M059J (cell line): ENCODE measurements around the gene GTF2A1L. TPM values are rescaled to one million over a fixed set of nuclear protein-coding genes. Genes with fewer than 3 reads are reported as not detected.
"Not testable (repeated sequence)": the region's sequence is repeated elsewhere in the genome, so short reads cannot be mapped to it uniquely, and the experiment has no call there.

Source experiments
- DNase-seq: peaks from one replicate; pipeline ENCODE4 v3.0.0-alpha.2; 2012; ENCODE audit warnings: low read depth
- total RNA-seq: library from RNA; depleted of rRNA; stranded (reverse); fragments of >200 nt; shearing (Covaris generic); gene quantifications from 2 replicates; pipeline ENCODE4 v1.2.3, GENCODE V29; 2014

Gene GTF2A1L
- total RNA-seq, 1 experiment from 2014 or later = 0.25 TPM

DNA sequence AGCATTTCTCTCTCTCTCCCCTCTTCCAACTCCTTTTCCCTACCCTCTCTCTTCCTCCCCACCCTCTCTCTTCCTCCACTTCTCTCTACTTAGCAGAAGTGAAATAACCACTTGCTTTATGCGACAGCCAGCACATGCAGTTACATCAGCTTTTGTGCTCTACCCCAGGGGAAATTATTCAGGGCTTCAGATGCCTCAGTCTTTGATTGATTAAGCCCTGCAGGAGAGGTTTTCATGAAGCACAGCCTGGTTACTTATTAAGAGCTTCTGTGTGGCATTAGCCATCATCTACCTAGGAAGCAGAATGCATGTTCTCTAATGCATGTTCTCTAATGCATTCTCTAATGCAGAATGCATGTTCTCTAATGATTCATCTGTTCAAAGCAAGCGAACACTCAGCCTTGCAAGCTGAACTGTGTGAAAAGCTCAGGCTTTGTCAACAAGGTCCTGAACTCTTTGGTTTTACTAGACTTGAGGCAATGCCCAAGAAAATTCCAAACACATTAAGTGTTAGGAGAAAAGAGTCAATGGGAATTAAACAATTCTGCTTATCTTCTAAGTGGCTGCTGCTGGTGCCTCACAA lies 81.8 kb downstream of the GTF2A1L start:
- peak; percentile 79 for DNase-seq

DNA sequence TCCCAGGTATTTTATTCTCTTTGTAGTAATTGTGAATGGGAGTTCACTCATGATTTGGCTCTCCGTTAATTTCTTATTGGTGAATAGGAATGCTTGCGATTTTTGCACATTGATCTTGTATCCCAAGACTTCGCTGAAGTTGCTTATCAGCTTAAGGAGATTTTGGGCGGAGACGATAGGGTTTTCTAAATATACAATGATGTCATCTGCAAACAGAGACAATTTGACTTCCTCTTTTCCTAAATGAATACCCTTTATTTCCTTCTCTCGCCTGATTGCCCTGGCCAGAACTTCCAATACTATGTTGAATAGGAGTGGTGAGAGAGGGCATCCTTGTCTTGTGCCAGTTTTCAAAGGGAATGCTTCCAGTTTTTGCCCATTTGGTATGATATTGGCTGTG lies 86.0 kb downstream of the GTF2A1L start:
- not testable (repeated sequence) for DNase-seq

DNA sequence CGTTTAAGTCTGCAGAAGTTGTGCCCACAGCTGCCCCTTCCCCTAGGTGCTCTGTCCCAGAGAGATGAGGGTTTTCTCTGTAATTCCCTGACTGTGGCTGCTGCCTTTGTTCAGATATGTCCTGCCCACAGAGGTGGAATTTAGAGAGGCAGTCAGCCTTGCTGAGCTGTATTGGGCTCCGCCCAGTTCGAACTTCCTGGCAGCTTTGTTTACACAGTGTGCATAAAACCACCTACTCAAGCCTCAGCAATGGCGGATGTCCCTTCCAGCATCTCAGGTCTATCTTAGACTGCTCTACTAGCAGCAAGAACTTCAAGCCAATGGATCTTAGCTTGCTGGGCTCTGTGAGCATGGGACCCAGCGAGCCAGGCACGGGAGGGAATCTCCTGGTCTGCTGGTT lies 89.8 kb downstream of the GTF2A1L start:
- DNase-seq = peak; percentile 68

GRCh38 chr2:48709096-48710034 lies 91.7 kb downstream of the GTF2A1L start:
- no peak for DNase-seq

GRCh38 chr2:48711343-48711742 lies 93.7 kb downstream of the GTF2A1L start:
- DNase-seq = peak; percentile 23

DNA sequence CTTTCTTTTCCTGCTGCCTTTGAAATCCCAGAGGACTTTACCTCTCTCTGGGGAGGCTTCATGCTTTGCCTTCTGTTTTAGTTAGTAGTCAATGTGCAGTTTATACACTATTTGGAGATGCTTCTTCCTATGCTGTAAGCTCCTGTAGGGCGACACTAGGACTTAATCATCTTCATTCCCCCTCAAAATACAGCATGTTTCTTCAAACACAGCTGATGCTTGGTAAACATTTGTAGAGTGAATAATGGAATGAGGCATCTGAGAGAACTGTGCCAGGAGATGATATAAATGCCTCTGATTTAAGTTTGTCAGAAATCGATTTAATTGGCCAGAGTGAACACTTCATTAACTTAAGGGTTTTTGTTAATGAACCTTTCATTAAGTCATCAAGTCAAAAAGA lies 94.5 kb downstream of the GTF2A1L start:
- DNase-seq = no peak

GRCh38 chr2:48713647-48714046 lies 96.0 kb downstream of the GTF2A1L start:
- peak; percentile 25 for DNase-seq

GRCh38 chr2:48714245-48714644 lies 96.6 kb downstream of the GTF2A1L start:
- DNase-seq = peak; percentile 64

DNA sequence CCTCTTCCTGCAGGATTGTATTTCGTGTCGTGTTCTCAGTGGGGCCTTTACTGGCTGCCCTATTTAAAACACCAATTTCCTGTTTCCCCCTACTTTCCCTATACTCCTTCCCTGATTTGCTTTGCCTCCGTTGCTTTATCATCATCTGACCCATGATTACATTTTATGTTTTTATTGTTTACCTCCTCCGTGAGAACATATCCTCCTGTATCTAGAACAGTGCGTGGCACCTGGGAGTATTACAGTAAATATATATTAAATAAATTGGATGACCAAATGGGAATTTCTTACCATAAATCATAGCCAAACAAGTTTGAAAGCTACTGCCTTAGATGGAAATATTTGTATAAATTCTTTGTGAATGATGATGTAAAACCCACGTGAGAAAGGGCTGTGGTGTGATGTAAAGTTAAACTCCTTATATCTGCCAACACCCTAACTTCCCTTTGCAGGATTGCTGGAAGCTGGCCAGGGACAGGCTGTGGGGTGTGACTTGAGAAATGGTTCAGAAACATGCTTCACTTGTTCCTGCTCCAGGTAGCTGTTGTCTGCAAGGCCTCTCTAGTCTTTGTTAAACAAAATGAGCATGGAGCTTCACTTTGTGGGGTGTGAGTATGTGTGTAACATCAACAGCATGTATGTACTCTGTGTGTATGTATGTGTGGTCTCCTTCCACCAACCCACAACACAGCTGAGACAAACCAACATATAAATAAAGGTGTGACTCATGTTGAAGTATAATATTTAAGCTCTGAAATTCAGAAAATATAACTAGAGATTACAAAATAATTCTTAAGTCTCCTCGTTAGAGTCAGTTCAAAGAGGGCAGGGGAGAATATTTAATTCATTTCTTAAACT lies 97.6 kb downstream of the GTF2A1L start:
- peak; percentile 48 for DNase-seq

DNA sequence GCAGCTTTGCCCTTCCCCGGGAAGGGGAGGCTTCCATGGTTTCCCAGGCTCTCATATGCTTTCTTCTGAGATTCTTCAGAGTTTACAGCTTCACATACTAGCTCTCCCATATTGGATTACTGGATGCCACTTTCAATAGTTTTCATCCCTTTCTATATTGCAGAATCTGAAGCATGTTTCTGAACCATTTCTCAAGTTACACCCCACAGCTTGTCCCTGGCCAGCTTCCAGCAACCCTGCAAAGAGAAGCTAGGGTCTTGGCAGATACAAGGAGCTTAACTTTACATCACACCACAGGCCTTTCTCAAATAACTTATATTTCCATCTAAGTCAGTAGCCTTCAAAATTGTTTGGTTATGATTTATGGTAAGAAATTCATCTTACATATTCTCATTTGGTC lies 98.3 kb downstream of the GTF2A1L start:
- no peak for DNase-seq

- no peak for DNase-seq
Observed at GRCh38 chr2:48717846-48718245, 100.2 kb downstream of the GTF2A1L start.

DNA sequence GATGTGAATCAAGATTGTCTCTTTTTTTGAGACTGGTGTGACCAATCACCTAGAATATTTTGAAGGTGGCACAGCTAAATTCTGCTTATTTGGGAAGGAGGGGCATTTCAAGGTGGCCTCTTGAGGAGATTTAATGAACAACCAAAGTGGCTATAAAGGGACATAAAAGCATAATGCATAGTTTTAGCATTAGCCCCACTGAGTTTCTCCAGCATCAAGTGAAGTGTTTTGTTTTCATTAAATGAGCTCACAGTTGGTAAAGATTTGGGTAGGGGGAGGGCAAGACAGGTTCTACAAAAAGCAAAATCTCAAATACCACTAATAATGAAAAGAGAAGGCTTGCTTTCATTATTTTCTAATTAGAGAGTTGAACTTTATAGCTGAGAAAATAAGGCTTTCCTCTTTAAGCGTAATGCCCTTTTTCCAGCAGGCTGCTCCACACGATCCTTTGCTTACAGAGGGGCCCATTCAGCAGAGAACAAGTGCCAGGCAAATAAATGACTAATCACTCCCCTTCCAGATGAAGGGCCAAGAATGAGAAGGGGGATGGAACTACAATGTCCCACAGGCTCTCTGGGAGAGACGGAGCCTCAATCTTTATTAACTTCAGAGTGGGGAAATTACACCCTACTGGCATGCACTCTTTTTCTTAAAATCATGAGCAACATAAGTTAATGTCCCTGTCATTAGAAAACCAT lies 102.0 kb downstream of the GTF2A1L start:
- DNase-seq = peak; percentile 57

DNA sequence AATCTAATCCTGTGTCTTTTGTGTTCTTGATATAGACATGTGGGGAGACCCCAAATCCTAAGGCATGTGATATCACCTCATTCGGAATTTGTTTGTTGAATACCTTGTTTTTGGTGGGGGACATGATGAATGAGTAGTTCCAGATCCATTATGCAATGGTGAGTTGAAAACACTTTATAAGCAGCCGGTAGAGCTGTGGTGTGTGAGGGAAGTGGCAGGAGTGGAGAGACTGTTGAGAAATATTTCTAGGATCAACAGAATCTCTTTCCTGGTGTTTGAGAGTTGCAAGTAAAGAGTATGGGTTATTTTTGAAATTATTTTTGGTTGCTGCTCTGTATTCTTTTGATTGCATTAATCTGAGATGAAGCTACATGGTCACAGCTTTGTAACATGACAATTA lies 103.5 kb downstream of the GTF2A1L start:
- DNase-seq = no peak

DNA sequence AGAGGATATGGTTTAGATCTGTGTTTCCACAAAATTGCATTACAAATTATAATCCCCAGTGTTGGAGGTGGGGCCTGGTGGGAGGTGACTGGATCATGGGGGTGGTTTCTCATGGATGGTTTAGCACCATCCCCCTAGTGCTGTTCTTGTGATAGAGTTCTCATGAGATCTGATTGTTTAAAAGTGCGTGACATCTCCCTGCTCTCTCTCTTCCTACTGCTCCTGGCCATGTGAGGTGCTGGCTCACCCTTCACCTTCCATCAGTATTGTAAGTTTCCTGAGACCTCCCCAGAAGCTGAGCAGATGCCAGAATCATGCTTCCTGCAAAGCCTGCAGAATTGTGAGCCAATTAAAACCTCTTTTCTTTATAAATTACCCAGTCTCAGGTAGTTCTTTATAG lies 104.7 kb downstream of the GTF2A1L start:
- peak; percentile 48 for DNase-seq

DNA sequence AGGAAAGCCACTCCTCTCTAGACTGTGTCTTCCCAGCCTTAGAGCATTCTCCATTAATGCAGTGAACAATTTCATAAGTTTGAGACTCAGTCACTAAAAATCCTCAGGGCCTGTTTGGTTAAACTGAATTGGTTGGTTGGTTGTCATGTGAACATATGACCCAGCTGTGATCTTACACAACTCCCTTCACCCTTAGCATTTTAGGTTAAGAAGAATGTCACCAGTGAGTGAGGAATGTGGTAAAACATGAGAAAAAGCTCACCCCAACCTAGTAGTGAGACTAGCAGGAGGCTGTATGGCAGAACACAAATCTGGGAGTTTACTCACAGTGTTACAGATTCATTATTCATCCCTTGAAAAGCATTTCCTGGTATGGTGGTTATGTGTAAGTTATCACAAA lies 105.5 kb downstream of the GTF2A1L start:
- peak; percentile 83 for DNase-seq

- no peak for DNase-seq
Observed at GRCh38 chr2:48724278-48724677, 106.6 kb downstream of the GTF2A1L start.

DNA sequence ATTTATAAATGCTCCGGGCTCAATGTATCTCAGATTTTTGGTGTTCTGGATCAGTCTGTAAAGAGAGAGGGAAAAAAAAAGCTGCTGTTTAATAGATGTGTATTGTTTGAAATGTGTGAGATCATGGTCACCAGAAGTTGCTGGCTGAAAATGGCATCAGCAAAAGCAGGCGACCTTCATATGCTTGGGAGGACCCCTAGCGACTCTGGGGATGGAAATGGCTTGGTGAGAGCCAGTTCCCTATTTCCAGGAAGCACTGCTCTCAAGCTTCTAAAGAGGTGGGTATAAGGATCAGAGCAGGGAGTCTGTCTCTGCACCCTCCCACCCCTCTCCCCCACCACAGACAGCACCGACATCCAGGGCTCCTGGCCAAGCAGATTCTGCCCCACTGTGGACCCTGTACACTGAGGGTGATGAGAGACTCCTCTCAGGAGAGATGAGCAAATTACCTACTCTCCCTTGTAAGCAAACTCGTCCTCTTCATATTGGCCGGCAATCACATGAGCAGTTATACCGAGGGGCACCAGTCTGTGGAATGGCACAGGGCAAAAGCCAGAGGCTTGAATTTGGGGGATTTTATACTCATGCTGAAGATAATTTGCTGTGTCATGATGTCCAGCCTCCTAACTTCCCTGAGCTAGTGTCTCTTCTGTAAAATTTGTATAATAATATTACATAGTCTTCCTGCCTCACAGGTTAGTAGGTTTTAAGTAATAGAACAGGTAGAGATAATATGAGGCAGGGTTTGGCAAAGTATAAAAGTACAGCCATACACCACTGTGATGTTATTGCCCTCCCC lies 108.2 kb downstream of the GTF2A1L start:
- DNase-seq = no peak

GRCh38 chr2:48727560-48727959 lies 109.9 kb downstream of the GTF2A1L start:
- no peak for DNase-seq

- DNase-seq = no peak
Observed at GRCh38 chr2:48728295-48728694, 110.6 kb downstream of the GTF2A1L start.

GRCh38 chr2:48728840-48729239 lies 111.2 kb downstream of the GTF2A1L start:
- DNase-seq = peak; percentile 37
